IPS-18a (cell line): ENCODE measurements around the gene FBXL13.
"Not testable (repeated sequence)": the region's sequence is repeated elsewhere in the genome, so short reads cannot be mapped to it uniquely, and the experiment has no call there.

Source experiments
- H3K27ac ChIP-seq: one replicate; pipeline ENCODE4 v1.5.1; 2013; ENCODE audit warnings: low read length
- H3K27me3 ChIP-seq: one replicate; pipeline ENCODE4 v1.6.1; 2013; ENCODE audit warnings: mild to moderate bottlenecking, low read length; ENCODE audit not compliant: control insufficient read depth, insufficient read depth
- H3K36me3 ChIP-seq: one replicate; pipeline ENCODE4 v1.6.1; 2013; ENCODE audit warnings: low read depth, low read length; ENCODE audit not compliant: control insufficient read depth
- H3K4me1 ChIP-seq: one replicate; pipeline ENCODE4 v1.6.1; 2013; ENCODE audit warnings: low read depth, low read length; ENCODE audit not compliant: control insufficient read depth
- H3K4me3 ChIP-seq: one replicate; pipeline ENCODE4 v1.5.1; 2013; ENCODE audit warnings: low read length
- H3K9ac ChIP-seq: one replicate; pipeline ENCODE4 v1.6.1; 2013; ENCODE audit warnings: mild to moderate bottlenecking, low read length, moderate library complexity
- H3K9me3 ChIP-seq: one replicate; pipeline ENCODE4 v1.6.1; 2013; ENCODE audit warnings: low read depth, low read length; ENCODE audit not compliant: control insufficient read depth

Gene FBXL13

GRCh38 chr7:102903576-102903975 lies 171.0 kb downstream of the FBXL13 start:
- not testable (repeated sequence) for H3K4me3 ChIP-seq, H3K9ac ChIP-seq, H3K27me3 ChIP-seq, H3K9me3 ChIP-seq, H3K4me1 ChIP-seq, H3K36me3 ChIP-seq, H3K27ac ChIP-seq

DNA sequence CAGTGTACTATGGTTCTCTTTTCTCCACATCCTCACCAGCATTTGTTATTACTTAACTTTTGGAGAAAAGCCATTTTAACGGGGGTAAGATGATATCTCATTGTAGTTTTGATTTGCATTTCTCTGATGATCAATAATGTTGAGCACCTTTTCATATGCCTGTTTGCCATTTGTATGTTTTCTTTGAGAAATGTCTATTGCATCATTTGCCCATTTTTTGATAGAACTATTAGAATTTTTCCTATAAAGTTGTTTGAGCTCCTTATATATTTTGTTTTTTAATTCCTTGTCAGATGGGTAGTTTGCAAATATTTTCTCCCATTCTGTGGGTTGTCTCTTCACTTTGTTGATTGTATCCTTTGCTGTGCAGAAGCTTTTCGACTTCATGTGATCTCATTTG lies 172.5 kb downstream of the FBXL13 start:
- H3K36me3 ChIP-seq, H3K9me3 ChIP-seq, H3K27me3 ChIP-seq, H3K27ac ChIP-seq, H3K9ac ChIP-seq, H3K4me3 ChIP-seq, H3K4me1 ChIP-seq: not testable (repeated sequence)

- H3K4me3 ChIP-seq = no peak overlapping the region
- H3K4me1 ChIP-seq = no peaks in the 10 kb centered on the region
- H3K9ac ChIP-seq = no peak overlapping the region
- no peaks in the 10 kb centered on the region for H3K36me3 ChIP-seq
- H3K27ac ChIP-seq = no peak overlapping the region
- no peaks in the 10 kb centered on the region for H3K9me3 ChIP-seq
- no peaks in the 10 kb centered on the region for H3K27me3 ChIP-seq
Measured at GRCh38 chr7:102898532-102898859, 176.1 kb downstream of the FBXL13 start.

GRCh38 chr7:102897856-102898531 lies 176.6 kb downstream of the FBXL13 start:
- no peak overlapping the region for H3K27ac ChIP-seq
- H3K4me3 ChIP-seq = no peak overlapping the region
- no peak overlapping the region for H3K9ac ChIP-seq
- no peaks in the 10 kb centered on the region for H3K36me3 ChIP-seq
- no peaks in the 10 kb centered on the region for H3K27me3 ChIP-seq
- H3K4me1 ChIP-seq = no peaks in the 10 kb centered on the region
- H3K9me3 ChIP-seq = no peaks in the 10 kb centered on the region

- Histone ChIP-seq H3K27ac (no peak overlapping the region), H3K27me3 (no peaks in the 10 kb centered on the region), H3K9me3 (no peaks in the 10 kb centered on the region), H3K4me1 (no peaks in the 10 kb centered on the region), H3K4me3 (no peak overlapping the region), H3K36me3 (no peaks in the 10 kb centered on the region), H3K9ac (no peak overlapping the region)
Measured at GRCh38 chr7:102897211-102897631, 177.4 kb downstream of the FBXL13 start.

DNA sequence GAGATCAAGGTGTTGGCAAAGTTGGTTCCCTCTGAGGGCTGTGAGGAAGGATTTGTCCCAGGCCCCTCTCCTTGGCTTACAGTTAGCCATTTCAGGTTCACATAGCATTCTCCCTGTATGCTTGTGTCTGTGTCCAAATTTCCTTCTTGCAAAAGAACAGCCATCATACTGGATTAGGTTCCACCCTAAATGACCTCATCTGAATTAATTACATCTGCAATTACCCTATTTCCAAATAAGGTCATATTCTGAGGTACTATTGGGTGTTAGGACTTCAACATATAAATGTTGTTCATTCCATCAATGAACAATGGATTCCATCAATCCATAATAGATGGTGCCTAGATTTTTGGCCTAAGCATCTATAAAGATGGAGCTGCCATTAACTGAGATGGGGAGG lies 178.0 kb downstream of the FBXL13 start:
- no peaks in the 10 kb centered on the region for H3K4me1 ChIP-seq
- H3K27ac ChIP-seq = no peak overlapping the region
- no peak overlapping the region for H3K9ac ChIP-seq
- no peaks in the 10 kb centered on the region for H3K27me3 ChIP-seq
- no peaks in the 10 kb centered on the region for H3K9me3 ChIP-seq
- H3K4me3 ChIP-seq = no peak overlapping the region
- H3K36me3 ChIP-seq = no peaks in the 10 kb centered on the region

DNA sequence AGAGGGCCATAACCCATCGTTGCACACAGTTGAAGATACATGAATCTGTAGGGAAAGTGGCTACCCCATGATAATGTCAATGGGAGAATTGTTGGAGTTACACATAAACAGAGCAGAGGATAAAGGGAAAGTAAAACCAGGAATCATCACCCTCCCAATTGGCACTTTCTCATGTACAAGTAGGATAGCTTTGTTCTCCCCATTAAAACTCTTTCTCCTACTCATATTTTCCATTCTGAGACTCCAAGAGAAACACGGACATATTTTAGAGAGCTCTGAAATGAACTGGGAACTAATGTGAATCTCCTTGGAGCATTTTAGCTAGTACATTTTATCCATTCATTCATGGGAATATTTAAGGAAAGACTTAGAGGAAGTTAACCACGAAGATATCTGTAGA lies 179.0 kb downstream of the FBXL13 start:
- Histone ChIP-seq H3K4me1 (no peaks in the 10 kb centered on the region), H3K9me3 (no peaks in the 10 kb centered on the region), H3K36me3 (no peaks in the 10 kb centered on the region), H3K27ac (no peak overlapping the region), H3K9ac (no peak overlapping the region), H3K27me3 (no peaks in the 10 kb centered on the region), H3K4me3 (no peak overlapping the region)

DNA sequence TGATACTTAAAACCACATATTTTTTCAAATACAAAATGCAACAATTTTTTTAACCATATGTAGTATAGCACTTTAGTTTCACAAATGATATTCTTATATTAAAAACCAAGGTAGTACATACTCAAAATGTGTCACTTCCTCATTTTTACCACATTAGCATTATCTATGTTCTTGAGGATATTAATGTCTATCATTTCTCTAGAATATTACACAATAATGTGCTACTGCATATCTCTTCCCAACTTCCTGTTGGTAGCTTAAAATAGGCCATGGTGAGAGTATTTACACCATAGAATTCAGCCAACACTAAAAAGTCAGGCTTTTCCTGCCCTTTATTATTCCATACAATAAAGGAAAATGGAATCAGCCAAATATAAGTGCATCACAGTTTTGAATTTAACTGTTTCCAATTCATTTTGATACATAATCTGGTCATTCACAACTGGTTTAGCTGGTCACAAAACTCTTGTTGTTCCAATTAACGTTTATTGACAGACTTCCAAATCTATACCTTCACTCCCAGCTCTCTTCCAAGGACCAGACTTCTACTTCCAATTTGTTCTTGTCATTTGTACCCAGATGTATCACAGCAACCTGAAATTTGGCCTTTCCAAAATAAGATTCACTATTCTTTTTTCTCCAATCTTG lies 181.8 kb downstream of the FBXL13 start:
- no peaks in the 10 kb centered on the region for H3K36me3 ChIP-seq
- no peaks in the 10 kb centered on the region for H3K4me1 ChIP-seq
- H3K27ac ChIP-seq = no peak overlapping the region
- no peaks in the 10 kb centered on the region for H3K9me3 ChIP-seq
- no peaks in the 10 kb centered on the region for H3K27me3 ChIP-seq
- H3K4me3 ChIP-seq = no peak overlapping the region
- no peak overlapping the region for H3K9ac ChIP-seq

GRCh38 chr7:102891693-102892261 lies 182.8 kb downstream of the FBXL13 start:
- H3K9ac ChIP-seq = no peak overlapping the region
- no peaks in the 10 kb centered on the region for H3K9me3 ChIP-seq
- H3K4me3 ChIP-seq = no peak overlapping the region
- no peaks in the 10 kb centered on the region for H3K36me3 ChIP-seq
- H3K27ac ChIP-seq = no peak overlapping the region
- no peaks in the 10 kb centered on the region for H3K4me1 ChIP-seq
- H3K27me3 ChIP-seq = no peaks in the 10 kb centered on the region

- Histone ChIP-seq H3K4me3 (no peak overlapping the region), H3K4me1 (no peaks in the 10 kb centered on the region), H3K36me3 (no peaks in the 10 kb centered on the region), H3K27me3 (no peaks in the 10 kb centered on the region), H3K9ac (no peak overlapping the region), H3K9me3 (no peaks in the 10 kb centered on the region), H3K27ac (no peak overlapping the region)
Measured at GRCh38 chr7:102890971-102891692, 183.5 kb downstream of the FBXL13 start.

DNA sequence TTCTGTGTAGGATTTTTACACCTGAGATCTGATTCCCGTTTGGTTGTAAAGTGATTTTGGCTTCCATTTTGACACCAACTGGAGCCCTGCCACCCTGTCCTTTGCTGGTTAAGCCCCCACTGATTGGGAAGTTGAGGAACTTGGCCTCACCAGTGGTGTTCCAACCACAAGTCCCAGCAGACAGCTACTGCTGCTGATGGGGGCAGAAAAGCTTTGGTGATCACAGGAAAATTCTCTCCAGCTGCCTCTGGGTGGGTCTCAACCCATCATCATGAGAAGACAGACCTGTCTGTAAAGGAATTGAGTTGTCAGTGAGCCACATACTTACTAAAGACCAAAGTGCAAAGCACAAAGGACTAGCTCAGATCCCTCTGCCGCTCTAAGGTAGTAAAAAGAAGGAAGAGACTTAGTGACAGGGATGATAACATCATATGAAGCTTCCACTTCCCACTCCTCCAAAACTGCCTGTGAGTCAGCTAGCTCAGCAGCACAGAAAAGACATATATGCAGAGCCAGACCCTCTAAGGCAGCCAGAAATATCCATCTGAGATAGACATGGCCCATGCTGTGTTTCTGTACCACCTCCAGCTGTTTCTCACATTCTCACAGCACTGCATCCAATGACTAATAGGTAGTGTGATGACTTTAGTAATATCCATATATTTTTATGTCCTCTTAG lies 184.2 kb downstream of the FBXL13 start:
- Histone ChIP-seq H3K27ac (no peak overlapping the region), H3K36me3 (no peaks in the 10 kb centered on the region), H3K4me1 (no peaks in the 10 kb centered on the region), H3K9me3 (no peaks in the 10 kb centered on the region), H3K9ac (no peak overlapping the region), H3K4me3 (no peak overlapping the region), H3K27me3 (no peaks in the 10 kb centered on the region)
